Cardiac muscle cell (in vitro differentiated cells and primary cell): Measurements from ENCODE around the gene GALNT18. TPM values are rescaled to one million over a fixed set of nuclear protein-coding genes. Genes with fewer than 3 reads are reported as not detected.

Experiments used
- DNase-seq, 2 donors: peaks; one replicate each; pipeline versions ENCODE4 v3.0.0 to v3.0.0-alpha.2; 2010 to 2017; ENCODE audit warnings: low read depth in 1 of 2, low spot score in 1 of 2
- H3K27ac ChIP-seq: fragments of 200-600 bp; sonication (generic); 2 replicates; pipeline ENCODE4 v1.5.1; 2016
- H3K27me3 ChIP-seq: fragments of 200-600 bp; sonication (generic); 2 replicates; pipeline ENCODE4 v1.6.0; 2016; ENCODE audit warnings: control low read depth
- H3K36me3 ChIP-seq: fragments of 200-600 bp; sonication (generic); 2 replicates; pipeline ENCODE4 v1.5.1; 2016; ENCODE audit warnings: control low read depth
- H3K4me1 ChIP-seq: fragments of 200-600 bp; sonication (generic); 2 replicates; pipeline ENCODE4 v1.8.1; 2017; ENCODE audit warnings: low read depth, mild to moderate bottlenecking, mixed run types
- H3K4me3 ChIP-seq: fragments of 200-600 bp; sonication (generic); 2 replicates; pipeline ENCODE4 v1.5.1; 2016; ENCODE audit warnings: mild to moderate bottlenecking
- H3K9me3 ChIP-seq: fragments of 200-600 bp; sonication (generic); 2 replicates; pipeline ENCODE4 v1.5.1; 2017; ENCODE audit warnings: low read depth, mild to moderate bottlenecking, control low read depth
- CTCF ChIP-seq: IDR thresholded peaks from 2 replicates; pipeline ENCODE4 v1.5.1; 2012; ENCODE audit warnings: low read depth, mild to moderate bottlenecking, low read length
- polyA plus RNA-seq: library from polyadenylated mRNA; unstranded; fragments of >200 nt; fragmentation: Nextera tagmentation; extraction: Ambion mirVana; gene quantifications from 2 replicates; pipeline ENCODE4 v1.2.1, GENCODE V29; 2016
- total RNA-seq: library from RNA; depleted of rRNA; stranded (reverse); fragments of >200 nt; gene quantifications from 2 replicates; pipeline ENCODE4 v1.2.3, GENCODE V29; 2016

The GALNT18 gene
- total and polyA plus RNA-seq, 2 experiments from 2014 or later: 2.1 to 2.2 TPM

GRCh38 chr11:11602011-11602410, 19.8 kb downstream of the GALNT18 start:
- Histone ChIP-seq H3K4me1 (no peaks in the 10 kb centered on the region), H3K36me3 (no peaks in the 10 kb centered on the region), H3K9me3 (no peaks in the 10 kb centered on the region), H3K27me3 (peaks cover 26% of the 10 kb centered on the region), H3K4me3 (no peak overlapping the region), H3K27ac (no peak overlapping the region)
- no peak for TF ChIP-seq CTCF
- DNase-seq: no peak

DNA sequence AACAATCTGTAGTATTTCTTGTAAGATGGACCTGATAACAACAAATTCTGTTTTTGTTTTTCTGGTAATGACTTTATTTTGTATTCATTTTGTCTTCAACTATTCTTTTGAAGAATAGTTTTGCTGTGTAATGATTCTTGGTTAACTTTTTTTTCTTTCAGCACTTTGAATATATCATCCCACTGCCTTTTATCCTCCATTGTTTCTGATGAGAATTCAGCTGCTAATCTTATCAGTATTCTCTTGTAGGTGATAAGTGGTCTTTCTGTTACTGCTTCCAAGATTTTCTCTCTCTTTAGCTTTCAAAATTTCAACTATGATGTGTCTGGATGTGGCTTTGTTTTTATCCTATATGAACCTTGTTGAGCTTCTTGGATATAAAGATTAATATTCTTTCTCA, 21.5 kb downstream of the GALNT18 start:
- Histone ChIP-seq H3K36me3 (no peaks in the 10 kb centered on the region), H3K27me3 (peaks cover 10% of the 10 kb centered on the region), H3K27ac (no peak overlapping the region), H3K9me3 (no peaks in the 10 kb centered on the region), H3K4me1 (no peaks in the 10 kb centered on the region), H3K4me3 (no peak overlapping the region)
- TF ChIP-seq CTCF: no peak
- DNase-seq: no peak

DNA sequence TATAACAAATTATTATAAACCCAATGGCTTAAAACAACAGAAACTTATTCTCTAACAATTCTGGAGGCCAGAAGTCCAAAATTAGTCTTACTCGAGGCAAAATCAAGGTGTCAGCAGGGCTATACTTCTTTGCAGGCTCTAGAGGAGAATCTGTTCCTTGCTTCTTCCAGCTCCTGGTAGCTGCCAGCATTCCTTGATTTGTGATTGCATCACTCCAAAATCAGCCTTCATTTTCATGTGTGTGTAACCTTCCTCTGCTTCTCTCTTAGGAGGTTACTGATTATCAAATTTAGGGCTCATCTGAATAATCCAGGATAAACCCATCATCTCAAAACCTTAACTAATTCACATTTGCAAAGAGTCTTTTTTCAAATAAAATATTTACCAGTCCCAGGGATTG, 23.6 kb downstream of the GALNT18 start:
- Histone ChIP-seq H3K27me3 (no peaks in the 10 kb centered on the region), H3K36me3 (no peaks in the 10 kb centered on the region), H3K9me3 (no peaks in the 10 kb centered on the region), H3K4me3 (no peak overlapping the region), H3K4me1 (no peaks in the 10 kb centered on the region), H3K27ac (no peak overlapping the region)
- TF ChIP-seq CTCF: no peak
- no peak for DNase-seq

GRCh38 chr11:11594162-11594561, 27.6 kb downstream of the GALNT18 start:
- no peak for TF ChIP-seq CTCF
- no peaks in the 10 kb centered on the region for H3K36me3 ChIP-seq
- no peaks in the 10 kb centered on the region for H3K4me1 ChIP-seq
- no peak overlapping the region for H3K27ac ChIP-seq
- no peak overlapping the region for H3K4me3 ChIP-seq
- DNase-seq: no peak
- H3K27me3 ChIP-seq: no peaks in the 10 kb centered on the region
- H3K9me3 ChIP-seq: no peaks in the 10 kb centered on the region

DNA sequence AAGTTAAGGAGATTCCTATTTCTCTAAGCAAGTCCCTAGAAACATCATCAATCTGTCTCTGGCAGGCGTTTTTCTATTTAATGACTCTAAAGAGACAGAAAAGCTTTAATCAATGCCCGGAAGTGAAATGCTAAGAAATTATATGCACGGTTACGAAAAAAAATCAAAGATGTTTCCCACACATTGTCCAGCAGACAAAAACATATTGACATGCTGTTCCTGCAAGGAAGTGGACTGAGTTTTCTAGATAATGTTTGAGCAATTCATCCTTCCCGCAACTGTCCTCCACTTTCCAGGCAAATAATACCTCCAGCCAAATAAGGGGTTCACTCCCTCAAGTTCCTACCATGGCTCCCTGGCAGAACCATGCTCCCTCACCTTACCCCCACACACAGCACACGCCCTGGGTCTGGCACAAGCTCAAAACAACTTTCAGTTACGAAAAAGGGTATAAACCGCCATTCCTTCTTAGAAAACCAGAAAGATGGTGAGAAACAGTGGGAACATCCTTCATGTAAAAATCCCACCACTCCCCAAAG, 29.6 kb downstream of the GALNT18 start:
- no peak for DNase-seq
- no peak overlapping the region for H3K4me3 ChIP-seq
- no peaks in the 10 kb centered on the region for H3K27me3 ChIP-seq
- H3K27ac ChIP-seq: no peak overlapping the region
- H3K9me3 ChIP-seq: no peaks in the 10 kb centered on the region
- no peak for TF ChIP-seq CTCF
- no peaks in the 10 kb centered on the region for H3K4me1 ChIP-seq
- H3K36me3 ChIP-seq: no peaks in the 10 kb centered on the region

GRCh38 chr11:11589437-11589836, 32.4 kb downstream of the GALNT18 start:
- TF ChIP-seq CTCF: no peak
- H3K27me3 ChIP-seq: no peaks in the 10 kb centered on the region
- no peak for DNase-seq
- no peak overlapping the region for H3K4me3 ChIP-seq
- no peak overlapping the region for H3K27ac ChIP-seq
- H3K36me3 ChIP-seq: no peaks in the 10 kb centered on the region
- no peaks in the 10 kb centered on the region for H3K4me1 ChIP-seq
- H3K9me3 ChIP-seq: no peaks in the 10 kb centered on the region
